Measurements from ENCODE around the gene ADGRD2. TPM values are rescaled to one million over a fixed set of nuclear protein-coding genes. Genes with fewer than 3 reads are reported as not detected.

ADGRD2 gene
- total RNA-seq, 1 donor from 2014 or later, result not detected

GRCh38 chr9:124426361-124426760 is 23.9 kb upstream of the ADGRD2 start:
- TF ChIP-seq, protein P1, sequence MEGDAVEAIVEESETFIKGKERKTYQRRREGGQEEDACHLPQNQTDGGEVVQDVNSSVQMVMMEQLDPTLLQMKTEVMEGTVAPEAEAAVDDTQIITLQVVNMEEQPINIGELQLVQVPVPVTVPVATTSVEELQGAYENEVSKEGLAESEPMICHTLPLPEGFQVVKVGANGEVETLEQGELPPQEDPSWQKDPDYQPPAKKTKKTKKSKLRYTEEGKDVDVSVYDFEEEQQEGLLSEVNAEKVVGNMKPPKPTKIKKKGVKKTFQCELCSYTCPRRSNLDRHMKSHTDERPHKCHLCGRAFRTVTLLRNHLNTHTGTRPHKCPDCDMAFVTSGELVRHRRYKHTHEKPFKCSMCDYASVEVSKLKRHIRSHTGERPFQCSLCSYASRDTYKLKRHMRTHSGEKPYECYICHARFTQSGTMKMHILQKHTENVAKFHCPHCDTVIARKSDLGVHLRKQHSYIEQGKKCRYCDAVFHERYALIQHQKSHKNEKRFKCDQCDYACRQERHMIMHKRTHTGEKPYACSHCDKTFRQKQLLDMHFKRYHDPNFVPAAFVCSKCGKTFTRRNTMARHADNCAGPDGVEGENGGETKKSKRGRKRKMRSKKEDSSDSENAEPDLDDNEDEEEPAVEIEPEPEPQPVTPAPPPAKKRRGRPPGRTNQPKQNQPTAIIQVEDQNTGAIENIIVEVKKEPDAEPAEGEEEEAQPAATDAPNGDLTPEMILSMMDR (IDR thresholded peaks at IDR 0.05), result no peak
- Mint-ChIP-seq H3K4me1 (ENCODE audit: low read depth) (no peaks in the 10 kb centered on the region), H3K27me3 (ENCODE audit: low read depth) (peaks cover 19% of the 10 kb centered on the region), H3K27ac (ENCODE audit: unreplicated experiment) (no peak overlapping the region), H3K4me3 (ENCODE audit: unreplicated experiment) (no peak overlapping the region), H3K9me3 (ENCODE audit: low read depth) (no peaks in the 10 kb centered on the region), H3K36me3 (ENCODE audit: low read depth) (no peaks in the 10 kb centered on the region)
- DNase-seq (ENCODE audit: low spot score), result no peak

GRCh38 chr9:124427281-124427680 is 23.0 kb upstream of the ADGRD2 start:
- Mint-ChIP-seq H3K4me3 (ENCODE audit: unreplicated experiment) (no peak overlapping the region), H3K9me3 (ENCODE audit: low read depth) (no peaks in the 10 kb centered on the region), H3K27me3 (ENCODE audit: low read depth) (peaks cover 15% of the 10 kb centered on the region), H3K36me3 (ENCODE audit: low read depth) (no peaks in the 10 kb centered on the region), H3K27ac (ENCODE audit: unreplicated experiment) (no peak overlapping the region), H3K4me1 (ENCODE audit: low read depth) (no peaks in the 10 kb centered on the region)
- DNase-seq (ENCODE audit: low spot score), result no peak
- TF ChIP-seq, protein P1 (IDR thresholded peaks at IDR 0.05), result no peak

DNA sequence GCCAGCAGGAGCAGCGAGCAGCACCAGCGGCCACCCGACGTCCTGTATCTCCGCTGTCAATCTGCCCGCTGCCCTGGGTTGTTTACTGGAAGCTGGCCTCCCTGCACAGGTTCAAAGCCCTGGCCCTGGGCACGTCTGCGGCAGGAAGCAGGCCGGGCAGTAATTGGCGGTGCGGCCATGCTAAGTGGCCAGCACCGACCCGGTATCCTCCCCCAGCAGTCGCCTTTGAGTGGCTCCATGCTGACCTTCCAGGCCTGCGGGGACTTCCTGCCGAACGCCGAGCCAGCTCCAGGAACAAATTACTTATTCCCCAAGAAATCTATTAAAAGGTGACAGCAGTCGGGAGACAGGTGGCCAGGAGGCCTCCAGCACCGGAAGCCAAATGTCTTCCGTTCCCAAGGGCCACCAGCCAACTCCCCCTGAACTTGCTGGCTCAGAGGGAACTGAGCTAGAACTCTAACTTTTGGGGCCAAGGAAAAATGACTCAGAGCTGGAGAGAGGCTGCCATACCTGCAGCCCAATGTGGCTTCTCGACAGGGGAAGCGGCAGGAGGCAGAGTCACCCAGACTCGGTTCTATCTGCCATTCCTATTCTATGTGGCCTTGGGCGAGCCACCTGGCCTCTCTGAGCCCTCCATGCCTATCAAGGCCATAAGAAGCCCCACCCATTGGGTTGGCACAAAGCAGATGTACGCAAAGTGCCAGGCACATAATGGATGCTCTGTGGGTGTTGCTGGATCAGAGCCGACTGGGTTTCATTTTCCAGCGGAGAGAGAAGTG is 21.3 kb upstream of the ADGRD2 start:
- Mint-ChIP-seq H3K4me1 (ENCODE audit: low read depth) (no peaks in the 10 kb centered on the region), H3K27me3 (ENCODE audit: low read depth) (peaks cover 15% of the 10 kb centered on the region), H3K9me3 (ENCODE audit: low read depth) (no peaks in the 10 kb centered on the region), H3K36me3 (ENCODE audit: low read depth) (no peaks in the 10 kb centered on the region), H3K27ac (ENCODE audit: unreplicated experiment) (no peak overlapping the region), H3K4me3 (ENCODE audit: unreplicated experiment) (no peak overlapping the region)
- TF ChIP-seq, protein P1 (IDR thresholded peaks at IDR 0.05), result no peak
- DNase-seq (ENCODE audit: low spot score), result no peak

DNA sequence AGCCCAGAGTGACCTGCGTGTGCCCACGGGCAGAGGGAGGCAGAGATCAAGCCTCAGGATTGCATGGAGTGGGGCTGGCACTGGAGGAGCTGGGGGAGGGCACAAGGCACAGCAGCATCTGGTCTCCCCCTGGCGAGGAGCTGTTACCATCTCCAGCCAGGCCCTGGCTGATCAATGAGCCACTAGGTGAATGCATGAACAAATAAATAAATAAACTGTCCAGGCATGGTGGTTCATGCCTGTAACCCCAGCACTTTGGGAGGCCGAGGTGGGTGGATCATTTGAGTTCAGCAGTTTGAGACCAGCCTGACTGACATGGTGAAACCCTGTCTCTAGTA is 20.8 kb upstream of the ADGRD2 start:
- no peak for DNase-seq (ENCODE audit: low spot score)
- H3K27me3 Mint-ChIP-seq (ENCODE audit: low read depth), result peaks cover 13% of the 10 kb centered on the region
- no peaks in the 10 kb centered on the region for H3K36me3 Mint-ChIP-seq (ENCODE audit: low read depth)
- H3K27ac Mint-ChIP-seq (ENCODE audit: unreplicated experiment), result no peak overlapping the region
- TF ChIP-seq, protein P1 (IDR thresholded peaks at IDR 0.05), result no peak
- no peaks in the 10 kb centered on the region for H3K9me3 Mint-ChIP-seq (ENCODE audit: low read depth)
- no peak overlapping the region for H3K4me3 Mint-ChIP-seq (ENCODE audit: unreplicated experiment)
- H3K4me1 Mint-ChIP-seq (ENCODE audit: low read depth), result no peaks in the 10 kb centered on the region

DNA sequence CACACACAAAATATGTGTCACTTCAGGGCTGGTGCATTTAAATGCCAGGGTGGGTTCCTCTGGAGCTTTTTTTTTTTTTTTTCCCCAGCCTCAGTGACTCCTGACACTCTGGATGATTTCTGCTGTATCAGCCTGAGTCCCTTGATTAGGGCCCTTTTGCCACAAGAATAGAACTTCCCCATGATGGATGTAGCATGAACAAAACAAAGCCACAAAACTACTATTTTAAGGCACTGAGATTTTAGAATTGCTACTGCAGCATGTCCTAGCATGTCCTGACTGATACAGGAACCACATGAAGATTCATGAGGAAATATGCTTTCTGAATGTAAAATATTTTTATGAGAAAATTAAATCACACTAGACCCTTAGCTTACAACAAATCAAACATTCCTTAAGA is 13.9 kb upstream of the ADGRD2 start:
- TF ChIP-seq, protein P1 (IDR thresholded peaks at IDR 0.05), result no peak
- no peaks in the 10 kb centered on the region for H3K4me1 Mint-ChIP-seq (ENCODE audit: low read depth)
- H3K27ac Mint-ChIP-seq (ENCODE audit: unreplicated experiment), result no peak overlapping the region
- H3K36me3 Mint-ChIP-seq (ENCODE audit: low read depth), result no peaks in the 10 kb centered on the region
- peaks cover 20% of the 10 kb centered on the region for H3K27me3 Mint-ChIP-seq (ENCODE audit: low read depth)
- no peaks in the 10 kb centered on the region for H3K9me3 Mint-ChIP-seq (ENCODE audit: low read depth)
- no peak for DNase-seq (ENCODE audit: low spot score)
- no peak overlapping the region for H3K4me3 Mint-ChIP-seq (ENCODE audit: unreplicated experiment)
